SK-N-SH (cell line): ENCODE measurements around the gene PTGER1. TPM values are rescaled to one million over a fixed set of nuclear protein-coding genes. Genes with fewer than 3 reads are reported as not detected.
A peak's percentile ranks its signal among the peaks of the same experiment; 100 is the strongest.

Experiments used
- CTCF ChIA-PET: fragments of 300-600, 350-600 bp; formaldehyde crosslinking; extraction: SDS; loops from one replicate; lab custom pipeline; 2021; lab: Yijun Ruan, JAX
- POLR2A ChIA-PET: fragments of 350-600 bp; sonication (Branson Sonifier 250); formaldehyde crosslinking; extraction: SDS; loops from one replicate; lab custom pipeline; 2020; ENCODE audit warnings: antibody characterized with exemption, inconsistent platforms; lab: Yijun Ruan, JAX
- DNase-seq: peaks from one replicate; pipeline ENCODE4 v3.0.0; 2012
- H2AFZ ChIP-seq: fragments of 200-600 bp; sonication (generic); 2 replicates; pipeline ENCODE4 v1.8.1; 2016; ENCODE audit warnings: antibody characterized with exemption, mild to moderate bottlenecking, low read depth
- H3F3A ChIP-seq: fragments of 200-600 bp; sonication (generic); replicated peaks from 2 replicates; pipeline ENCODE3; 2016; ENCODE audit warnings: antibody characterized with exemption, mild to moderate bottlenecking; ENCODE audit not compliant: insufficient read depth
- H3K27ac ChIP-seq, 2 experiments: fragments of 200-500 bp in 1 of 2; fragments of 200-600 bp in 1 of 2; sonication (Bioruptor generic) in 1 of 2; sonication (generic), shearing (Covaris generic) in 1 of 2; 2 replicates each; pipeline versions ENCODE4 v1.5.1 to v1.6.1; 2014 to 2016; ENCODE audit warnings: low read depth in 2 of 2, inconsistent platforms in 1 of 2, low read length in 1 of 2, mild to moderate bottlenecking in 1 of 2, mixed read lengths in 1 of 2
- H3K27me3 ChIP-seq: fragments of 200-600 bp; sonication (generic), shearing (Covaris generic); 2 replicates; pipeline ENCODE4 v1.6.1; 2016; ENCODE audit warnings: mixed run types; ENCODE audit not compliant: insufficient read depth
- H3K36me3 ChIP-seq, 2 experiments: fragments of 200-500 bp in 1 of 2; fragments of 200-600 bp in 1 of 2; sonication (Bioruptor generic) in 1 of 2; sonication (generic) in 1 of 2; replicated peaks in 1 of 2; 2 replicates each; pipeline versions ENCODE3 to v1.5.1; 2014 to 2016; ENCODE audit warnings: low read length in 1 of 2, mild to moderate bottlenecking in 1 of 2; ENCODE audit not compliant: insufficient read depth in 2 of 2, control insufficient read depth in 1 of 2
- H3K4me1 ChIP-seq, 2 experiments: fragments of 200-500 bp in 1 of 2; fragments of 200-600 bp in 1 of 2; sonication (Bioruptor generic) in 1 of 2; sonication (generic), shearing (Covaris generic) in 1 of 2; 2 replicates each; pipeline versions ENCODE4 v1.5.1 to v1.6.1; 2014 to 2016; ENCODE audit warnings: low read depth in 1 of 2, low read length in 1 of 2, mixed run types in 1 of 2; ENCODE audit not compliant: insufficient read depth in 2 of 2, control insufficient read depth in 1 of 2
- H3K4me2 ChIP-seq: fragments of 200-600 bp; sonication (generic), shearing (Covaris generic); 2 replicates; pipeline ENCODE4 v1.6.1; 2017; ENCODE audit warnings: mixed run types
- H3K4me3 ChIP-seq, 2 experiments: fragments of 200-500 bp in 1 of 2; fragments of 200-600 bp in 1 of 2; sonication (Bioruptor generic) in 1 of 2; sonication (generic), shearing (Covaris generic) in 1 of 2; 2 replicates each; pipeline versions ENCODE4 v1.5.1 to v1.8.1; 2014 to 2016; ENCODE audit warnings: low read depth in 2 of 2, inconsistent platforms in 1 of 2, low read length in 1 of 2, mild to moderate bottlenecking in 1 of 2, mixed read lengths in 1 of 2, moderate library complexity in 1 of 2
- H3K79me2 ChIP-seq: fragments of 200-600 bp; sonication (generic); 2 replicates; pipeline ENCODE4 v1.8.1; 2017; ENCODE audit warnings: mild to moderate bottlenecking; ENCODE audit not compliant: insufficient read depth
- H3K9ac ChIP-seq: fragments of 200-600 bp; sonication (generic); 2 replicates; pipeline ENCODE4 v1.6.1; 2017; ENCODE audit warnings: mixed run types
- H3K9me2 ChIP-seq: fragments of 200-600 bp; sonication (generic); 2 replicates; pipeline ENCODE4 v1.6.1; 2017; ENCODE audit warnings: mixed run types
- H3K9me3 ChIP-seq: fragments of 200-600 bp; sonication (generic); 2 replicates; pipeline ENCODE4 v1.6.1; 2017; ENCODE audit warnings: mixed run types, mild to moderate bottlenecking, moderate library complexity
- H4K20me1 ChIP-seq: fragments of 200-600 bp; sonication (generic); 2 replicates; pipeline ENCODE4 v1.6.1; 2017; ENCODE audit warnings: mild to moderate bottlenecking, mixed run types; ENCODE audit not compliant: insufficient read depth
- CHD2 ChIP-seq: fragments of 150-350 bp; IDR thresholded peaks from 2 replicates; pipeline ENCODE4 v1.6.1; 2018; ENCODE audit warnings: low read length; ENCODE audit not compliant: partially characterized antibody
- ELF1 ChIP-seq: IDR thresholded peaks from 2 replicates; pipeline ENCODE4 v1.4.0; 2012
- EP300 ChIP-seq, 2 experiments: IDR thresholded peaks; 2 replicates each; pipeline versions ENCODE4 v1.4.0 to v1.6.1; 2012; ENCODE audit warnings: borderline replicate concordance in 1 of 2, low read depth in 1 of 2, low read length in 1 of 2
- EZH2phosphoT487 ChIP-seq: fragments of 200-600 bp; sonication (generic); IDR thresholded peaks from 2 replicates; pipeline ENCODE4 v1.6.1; 2017; ENCODE audit warnings: low read depth, mixed run types, mild to moderate bottlenecking, antibody characterized with exemption, moderate library complexity, borderline replicate concordance
- FOSL2 ChIP-seq: IDR thresholded peaks from 2 replicates; pipeline ENCODE4 v1.4.0; 2012; ENCODE audit warnings: low read depth, mild to moderate bottlenecking, moderate library complexity, borderline replicate concordance
- GATA2 ChIP-seq: sonication (generic); formaldehyde crosslinking; IDR thresholded peaks from 2 replicates; pipeline ENCODE4 v1.5.0; 2020; ENCODE audit warnings: mild to moderate bottlenecking, missing genetic modification reagents
- IRF3 ChIP-seq: fragments of 150-350 bp; IDR thresholded peaks from 2 replicates; pipeline ENCODE4 v1.6.1; 2016; ENCODE audit warnings: mild to moderate bottlenecking, low read depth, low read length
- JUND ChIP-seq: IDR thresholded peaks from 2 replicates; pipeline ENCODE4 v1.4.0; 2012
- MXI1 ChIP-seq: IDR thresholded peaks from 2 replicates; pipeline ENCODE4 v1.6.1; 2012; ENCODE audit warnings: mild to moderate bottlenecking, low read depth, low read length, improper control_type of control experiment
- RAD21 ChIP-seq: IDR thresholded peaks from 2 replicates; pipeline ENCODE4 v1.6.1; 2012; ENCODE audit warnings: mild to moderate bottlenecking, low read length
- RCOR1 ChIP-seq: fragments of 150-350 bp; IDR thresholded peaks from 2 replicates; pipeline ENCODE4 v1.6.1; 2017; ENCODE audit warnings: antibody characterized with exemption, low read length
- RXRA ChIP-seq: IDR thresholded peaks from 2 replicates; pipeline ENCODE4 v1.4.0; 2012; ENCODE audit warnings: low read depth, mild to moderate bottlenecking, borderline replicate concordance
- SIN3A ChIP-seq: IDR thresholded peaks from 2 replicates; pipeline ENCODE4 v1.6.1; 2012; ENCODE audit warnings: low read depth, mild to moderate bottlenecking, low read length, moderate library complexity, borderline replicate concordance
- TAF1 ChIP-seq: IDR thresholded peaks from 2 replicates; pipeline ENCODE4 v1.6.1; 2012; ENCODE audit warnings: low read depth, mild to moderate bottlenecking, low read length, moderate library complexity, borderline replicate concordance
- TCF12 ChIP-seq: IDR thresholded peaks from 2 replicates; pipeline ENCODE4 v1.4.0; 2012
- TEAD4 ChIP-seq: IDR thresholded peaks from 2 replicates; pipeline ENCODE4 v1.4.0; 2012; ENCODE audit warnings: mild to moderate bottlenecking, borderline replicate concordance; ENCODE audit not compliant: insufficient read depth
- USF1 ChIP-seq: IDR thresholded peaks from 2 replicates; pipeline ENCODE4 v1.4.0; 2012; ENCODE audit warnings: low read depth, borderline replicate concordance
- USF2 ChIP-seq: fragments of 150-350 bp; IDR thresholded peaks from 2 replicates; pipeline ENCODE4 v1.6.1; 2017; ENCODE audit warnings: antibody characterized with exemption, low read length, low read depth, borderline replicate concordance
- YY1 ChIP-seq: IDR thresholded peaks from 2 replicates; pipeline ENCODE4 v1.4.0; 2012; ENCODE audit warnings: low read depth, mild to moderate bottlenecking
- WGBS: methylation state at CpG from one replicate; pipeline ENCODE4 v1.1.6; 2017; ENCODE audit warnings: low lambda C conversion rate; 5-methylcytosine and 5-hydroxymethylcytosine counted together
- polyA plus RNA-seq, 3 experiments: library from polyadenylated mRNA; depleted of rRNA; stranded (reverse); fragments of >200 nt; gene quantifications; 2 replicates each; pipeline ENCODE4 v1.2.3, GENCODE V29; 2012
- TF ChIP-seq, protein P1 (sequence below): fragments of 200-600 bp; sonication (generic); IDR thresholded peaks from 2 replicates; pipeline ENCODE4 v1.6.1; 2017; ENCODE audit warnings: antibody characterized with exemption, mild to moderate bottlenecking, moderate library complexity
- TF ChIP-seq, protein P2 (sequence below): IDR thresholded peaks from 2 replicates; pipeline ENCODE4 v1.4.0; 2012; ENCODE audit warnings: low read depth
- TF ChIP-seq, protein P3 (sequence below): IDR thresholded peaks from 2 replicates; pipeline ENCODE4; 2012

Gene PTGER1
- 4.6 and 6.0 TPM in 2 replicates for polyA plus RNA-seq (2012; rRNA removed)
- polyA plus RNA-seq (2012; cell fraction: cytosol; rRNA removed), result 2.0 and 3.4 TPM in 2 replicates
- polyA plus RNA-seq (2012; cell fraction: nucleus; rRNA removed), result 2.4 and 3.9 TPM in 2 replicates

DNA sequence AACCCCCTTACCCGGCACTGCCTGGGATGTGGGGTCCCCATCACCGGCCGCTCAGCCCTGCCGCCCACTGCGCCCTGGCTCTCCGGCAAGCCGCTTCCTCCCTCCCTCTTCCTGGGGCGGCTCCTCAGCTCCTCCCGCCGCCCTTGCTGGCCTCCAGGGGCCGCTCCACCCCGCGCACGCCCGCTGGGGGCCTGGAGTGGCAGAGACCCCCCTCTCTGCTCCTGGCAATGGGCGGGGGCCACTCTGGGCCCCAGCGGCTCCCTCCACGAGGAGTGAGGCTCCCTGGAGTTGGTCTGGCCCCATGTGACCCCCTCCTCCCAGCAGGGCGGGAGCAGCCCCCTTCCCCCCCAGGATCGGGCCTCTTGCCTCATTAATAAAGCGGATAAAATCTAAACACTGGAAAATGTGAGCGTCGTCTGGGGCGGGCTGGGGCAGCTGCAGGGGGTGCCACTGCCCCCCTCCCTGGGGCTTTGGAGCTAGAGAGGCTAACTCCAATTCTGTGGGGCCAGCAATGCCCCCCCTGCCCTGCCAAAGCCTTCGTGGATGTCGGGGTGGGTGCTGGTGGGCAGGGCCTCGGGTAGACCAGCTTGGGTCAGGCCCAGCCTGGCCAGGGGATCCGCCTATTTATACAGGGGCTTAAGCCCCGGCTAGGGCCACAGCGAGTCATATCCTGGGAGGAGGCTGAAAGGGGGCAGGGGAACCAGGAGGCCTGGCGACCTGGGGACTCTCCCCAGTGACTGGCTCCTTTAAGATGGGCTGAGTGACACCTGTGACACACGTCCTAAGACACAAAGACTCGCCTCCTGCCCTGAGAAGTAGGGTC lies at the start of gene PTGER1:
Gene PTGER1 (minus strand): TSS at position 104 of the 823 bp plus-strand sequence. CDS start 1,034 bp downstream, outside the sequence.
- no peaks in the 10 kb centered on the region; the same call in 1 of the 2 replicates for H3K79me2 ChIP-seq
- H3K9me2 ChIP-seq, result no peaks in the 10 kb centered on the region
- ChIA-PET POLR2A (interaction anchor here (0.6 kb wide), 1 partner anchor 20 kb away, joined by 3 read pairs; no protein-coding TSS in a partner anchor), CTCF (interaction anchor here (0.7 to 1.6 kb wide), 5 partner anchors 9 to 339 kb away, joined by 3 to 8 read pairs (median 4); partner anchors contain the start of gene ASF1B)
- H3K4me1 ChIP-seq, result peaks cover 24 to 39% of the 10 kb centered on the region in 2 experiments; a peak in 3 of 4 replicates
- H3K4me3 ChIP-seq, result peak within 1 kb of the TSS; percentile 33 to 37
- peaks cover 0 to 12% of the 10 kb centered on the region in 2 experiments for H3K36me3 ChIP-seq
- peak; percentile 89 for DNase-seq
- peak within 1 kb of the TSS; percentile 66 for H3K9ac ChIP-seq
- no peak; the same call in 1 of the 2 replicates for TF ChIP-seq RAD21
- no peak for TF ChIP-seq USF2
- no peak for TF ChIP-seq TEAD4
- no peak for TF ChIP-seq ELF1
- no peak for TF ChIP-seq GATA2 (CRISPR knock-in tag)
- TF ChIP-seq FOSL2, result peak; percentile 25; the same call in 1 of the 2 replicates
- TF ChIP-seq EP300 (IDR thresholded peaks at IDR 0.05; ENCODE audit: borderline replicate concordance in 1 of 2, low read depth in 1 of 2, low read length in 1 of 2), result no peak
- no peak for TF ChIP-seq CHD2
- TF ChIP-seq, protein P1, sequence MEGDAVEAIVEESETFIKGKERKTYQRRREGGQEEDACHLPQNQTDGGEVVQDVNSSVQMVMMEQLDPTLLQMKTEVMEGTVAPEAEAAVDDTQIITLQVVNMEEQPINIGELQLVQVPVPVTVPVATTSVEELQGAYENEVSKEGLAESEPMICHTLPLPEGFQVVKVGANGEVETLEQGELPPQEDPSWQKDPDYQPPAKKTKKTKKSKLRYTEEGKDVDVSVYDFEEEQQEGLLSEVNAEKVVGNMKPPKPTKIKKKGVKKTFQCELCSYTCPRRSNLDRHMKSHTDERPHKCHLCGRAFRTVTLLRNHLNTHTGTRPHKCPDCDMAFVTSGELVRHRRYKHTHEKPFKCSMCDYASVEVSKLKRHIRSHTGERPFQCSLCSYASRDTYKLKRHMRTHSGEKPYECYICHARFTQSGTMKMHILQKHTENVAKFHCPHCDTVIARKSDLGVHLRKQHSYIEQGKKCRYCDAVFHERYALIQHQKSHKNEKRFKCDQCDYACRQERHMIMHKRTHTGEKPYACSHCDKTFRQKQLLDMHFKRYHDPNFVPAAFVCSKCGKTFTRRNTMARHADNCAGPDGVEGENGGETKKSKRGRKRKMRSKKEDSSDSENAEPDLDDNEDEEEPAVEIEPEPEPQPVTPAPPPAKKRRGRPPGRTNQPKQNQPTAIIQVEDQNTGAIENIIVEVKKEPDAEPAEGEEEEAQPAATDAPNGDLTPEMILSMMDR, result peak; percentile 60
- no peak for TF ChIP-seq RCOR1
- TF ChIP-seq TAF1, result no peak
- TF ChIP-seq RXRA, result no peak
- TF ChIP-seq, protein P2, sequence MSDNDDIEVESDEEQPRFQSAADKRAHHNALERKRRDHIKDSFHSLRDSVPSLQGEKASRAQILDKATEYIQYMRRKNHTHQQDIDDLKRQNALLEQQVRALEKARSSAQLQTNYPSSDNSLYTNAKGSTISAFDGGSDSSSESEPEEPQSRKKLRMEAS, result no peak
- TF ChIP-seq SIN3A, result no peak
- TF ChIP-seq TCF12, result no peak
- no peak for TF ChIP-seq YY1
- TF ChIP-seq, protein P3, sequence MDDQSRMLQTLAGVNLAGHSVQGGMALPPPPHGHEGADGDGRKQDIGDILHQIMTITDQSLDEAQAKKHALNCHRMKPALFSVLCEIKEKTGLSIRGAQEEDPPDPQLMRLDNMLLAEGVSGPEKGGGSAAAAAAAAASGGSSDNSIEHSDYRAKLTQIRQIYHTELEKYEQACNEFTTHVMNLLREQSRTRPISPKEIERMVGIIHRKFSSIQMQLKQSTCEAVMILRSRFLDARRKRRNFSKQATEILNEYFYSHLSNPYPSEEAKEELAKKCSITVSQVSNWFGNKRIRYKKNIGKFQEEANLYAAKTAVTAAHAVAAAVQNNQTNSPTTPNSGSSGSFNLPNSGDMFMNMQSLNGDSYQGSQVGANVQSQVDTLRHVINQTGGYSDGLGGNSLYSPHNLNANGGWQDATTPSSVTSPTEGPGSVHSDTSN, result 0 out of 2 replicates have a peak, but pooled peaks have one; percentile 2
- TF ChIP-seq JUND, result no peak
- TF ChIP-seq EZH2phosphoT487, result no peak
- TF ChIP-seq MXI1, result no peak
- TF ChIP-seq USF1, result no peak
- TF ChIP-seq IRF3, result no peak
- H3K27me3 ChIP-seq, result no peaks in the 10 kb centered on the region
- 26% methylated on average over 8 of the region's 33 CpGs for WGBS
- H2AFZ ChIP-seq, result no peak within 1 kb of the TSS; the same call in 1 of the 2 replicates
- H3K27ac ChIP-seq, result peak within 1 kb of the TSS; percentile 39 to 66; a peak in 3 of 4 replicates
- H3K4me2 ChIP-seq, result peak within 1 kb of the TSS; percentile 81
- no peaks in the 10 kb centered on the region for H3K9me3 ChIP-seq
- H4K20me1 ChIP-seq, result no peaks in the 10 kb centered on the region
- H3F3A ChIP-seq, result peaks cover 13% of the 10 kb centered on the region
